Amygdala (tissue), 56 donors: ENCODE measurements around the gene BCL11A.

Source experiments
- DNase-seq, 56 donors: peaks; one replicate each; lab custom pipeline; 2025; lab: John Stamatoyannopoulos, UW

Gene BCL11A

DNA sequence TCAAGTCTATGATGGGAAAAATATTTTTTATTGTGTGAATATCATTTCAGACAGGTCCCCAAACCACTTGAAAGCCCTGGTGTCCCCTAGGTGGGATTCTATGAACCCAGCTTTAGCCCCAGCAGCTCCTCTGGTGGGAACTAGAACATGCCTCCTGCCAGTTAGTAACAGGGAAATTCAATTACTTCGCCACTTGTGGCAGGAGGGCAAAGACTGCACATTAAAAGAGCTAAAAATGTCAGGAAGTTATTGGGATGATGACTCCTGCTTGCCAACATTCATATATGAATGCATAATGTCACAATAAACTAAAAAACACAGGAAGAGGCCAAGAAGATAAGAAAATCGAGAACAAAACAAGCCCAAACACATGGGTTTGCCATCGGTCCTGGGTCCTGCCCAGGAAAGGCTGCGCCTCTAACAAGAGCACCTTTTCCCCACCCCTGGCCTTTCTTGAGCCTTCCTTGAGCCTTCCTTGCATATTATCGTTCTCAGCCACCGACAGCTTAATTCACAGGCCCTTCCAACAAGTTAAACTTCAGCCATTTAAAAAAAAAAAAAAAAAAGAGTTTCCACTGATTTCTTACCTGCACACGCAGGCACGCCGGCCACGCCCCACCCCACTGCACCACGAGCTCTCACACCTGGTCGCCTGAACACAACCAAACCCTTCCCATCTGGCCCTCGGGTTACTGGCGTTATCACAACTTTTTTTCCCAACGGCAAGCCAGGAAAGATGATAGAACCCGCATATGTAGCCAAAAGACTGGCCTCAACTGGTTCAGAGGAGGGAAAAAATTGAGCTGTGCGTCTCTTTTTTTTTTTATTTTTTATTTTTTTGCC lies 23.4 kb downstream of the BCL11A start:
- DNase-seq = no peak

DNA sequence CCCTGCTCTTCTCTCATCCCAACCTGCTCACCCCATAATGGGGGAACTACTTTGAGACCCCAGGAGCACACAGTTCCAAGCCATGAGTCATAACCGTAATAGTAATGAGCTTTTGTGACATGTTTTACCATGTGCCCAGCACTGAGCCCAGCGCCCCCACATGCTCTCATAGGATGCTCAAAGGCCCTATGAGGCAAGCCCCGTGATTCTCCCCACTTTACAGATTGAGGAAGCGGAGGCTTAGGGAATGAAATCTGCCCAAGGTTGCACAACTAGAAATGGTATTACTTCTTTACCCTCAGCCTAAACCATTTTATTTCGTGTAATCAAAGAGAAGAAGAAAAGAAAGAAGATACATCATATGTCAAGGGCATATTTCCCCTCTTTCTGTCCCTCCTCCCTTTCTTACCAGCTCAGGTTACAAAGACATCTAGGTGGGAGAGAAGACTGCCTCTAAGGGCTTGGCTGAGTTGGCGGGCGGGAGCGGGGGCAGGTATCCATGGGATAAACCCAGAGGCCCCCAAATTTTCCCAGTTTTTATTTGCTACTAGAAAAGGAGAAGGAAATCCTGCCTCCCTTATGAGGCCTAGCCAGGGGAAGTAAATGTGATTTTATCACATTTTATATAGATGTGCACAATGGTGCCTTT lies 24.2 kb downstream of the BCL11A start:
- DNase-seq = no peak

GRCh38 chr2:60528281-60529020 lies 25.0 kb downstream of the BCL11A start:
- no peak for DNase-seq

DNA sequence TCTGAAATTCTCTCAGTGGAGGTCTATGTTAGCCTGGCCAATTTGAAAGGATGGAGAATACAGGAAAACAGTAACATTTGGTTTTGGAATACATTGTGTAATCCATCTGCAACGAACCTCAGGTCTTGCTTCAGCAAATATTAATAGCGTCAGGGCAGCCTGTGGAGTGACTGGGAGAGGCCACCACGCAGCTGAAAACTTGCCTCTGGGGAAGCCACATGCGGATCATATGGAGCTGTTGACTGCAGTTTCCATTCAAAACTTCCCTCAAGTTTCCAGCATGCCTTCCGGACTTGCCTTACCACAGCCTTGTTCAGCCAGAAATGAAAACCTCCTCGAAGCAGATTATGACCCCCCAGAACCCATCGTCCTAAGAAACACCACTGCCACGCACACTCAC lies 25.7 kb downstream of the BCL11A start:
- DNase-seq = no peak

DNA sequence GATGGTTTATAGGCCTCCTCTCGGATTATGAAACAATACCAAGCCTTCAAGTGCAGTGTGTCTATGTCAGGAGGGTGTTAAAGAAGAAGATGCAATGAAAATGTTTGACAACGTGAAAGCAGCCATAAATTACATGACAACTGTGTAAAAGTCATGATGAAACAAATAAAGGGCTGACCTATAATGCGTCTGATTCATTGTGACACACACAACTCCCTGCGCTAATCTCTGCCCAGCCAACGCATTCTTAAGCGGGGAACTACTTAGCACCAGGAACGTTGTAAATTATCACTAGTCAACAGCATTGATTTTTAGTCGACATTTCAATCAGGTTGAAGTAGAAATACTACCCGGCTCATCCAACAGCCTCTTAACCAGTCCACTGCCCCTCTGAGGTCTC lies 26.8 kb downstream of the BCL11A start:
- no peak for DNase-seq

DNA sequence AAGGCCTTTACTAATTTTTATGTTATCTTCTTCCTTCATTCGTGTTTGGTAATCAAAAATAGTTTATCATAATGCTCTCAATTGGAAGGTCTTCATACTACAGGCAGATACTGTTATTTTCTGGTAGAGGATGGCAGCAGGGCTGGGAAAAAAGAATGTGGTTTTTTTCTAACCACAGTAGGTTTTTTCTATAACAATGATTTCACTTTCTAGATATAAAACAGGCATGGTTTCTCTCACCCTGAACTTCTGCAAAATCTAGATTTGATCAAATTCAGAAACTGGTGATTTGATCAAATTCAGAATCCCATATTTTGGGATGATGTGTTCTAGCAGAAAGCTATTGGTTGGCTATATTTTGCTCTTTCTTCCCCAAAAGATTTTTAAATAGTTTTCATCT lies 27.6 kb downstream of the BCL11A start:
- no peak for DNase-seq

- no peak for DNase-seq
These were observed 28.6 kb downstream of the BCL11A start for GRCh38 chr2:60524874-60525273.

DNA sequence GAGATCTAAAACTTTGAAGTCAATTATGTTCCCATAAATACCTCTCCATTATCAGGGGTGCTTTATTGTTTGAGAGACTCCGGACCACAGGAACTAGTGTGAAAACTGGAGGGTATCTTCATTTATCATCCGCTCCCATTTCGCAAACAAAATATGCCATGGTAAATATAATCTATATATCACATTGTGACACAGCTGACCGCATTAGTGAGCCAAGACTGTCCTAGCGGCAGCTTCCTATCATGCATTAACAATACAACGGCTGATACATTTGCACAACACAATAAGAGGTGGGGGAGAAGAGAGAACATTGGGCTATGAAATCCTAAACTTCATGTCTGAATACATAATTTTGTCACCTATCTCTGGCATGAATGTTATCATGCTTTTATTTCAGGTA lies 29.5 kb downstream of the BCL11A start:
- DNase-seq = no peak

DNA sequence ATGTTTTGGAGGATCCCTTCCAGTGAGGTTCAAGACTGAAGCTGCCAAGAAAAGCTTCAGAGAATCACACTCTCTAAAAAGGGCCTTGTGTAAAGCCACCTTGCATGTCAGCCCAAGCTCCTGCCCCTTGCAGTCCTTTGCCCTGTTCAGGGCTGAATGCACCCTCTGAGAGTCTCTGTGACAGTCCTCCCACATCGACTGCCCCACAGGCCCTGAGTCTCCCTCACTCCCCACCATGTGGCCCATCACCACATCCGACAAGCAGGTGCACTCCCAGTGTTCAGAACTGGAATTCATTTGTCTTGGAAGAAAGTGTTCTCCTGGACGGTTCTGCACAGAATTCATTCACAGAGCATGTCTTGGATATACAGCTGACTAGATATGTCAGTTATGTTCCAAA lies 31.0 kb downstream of the BCL11A start:
- DNase-seq = no peak

DNA sequence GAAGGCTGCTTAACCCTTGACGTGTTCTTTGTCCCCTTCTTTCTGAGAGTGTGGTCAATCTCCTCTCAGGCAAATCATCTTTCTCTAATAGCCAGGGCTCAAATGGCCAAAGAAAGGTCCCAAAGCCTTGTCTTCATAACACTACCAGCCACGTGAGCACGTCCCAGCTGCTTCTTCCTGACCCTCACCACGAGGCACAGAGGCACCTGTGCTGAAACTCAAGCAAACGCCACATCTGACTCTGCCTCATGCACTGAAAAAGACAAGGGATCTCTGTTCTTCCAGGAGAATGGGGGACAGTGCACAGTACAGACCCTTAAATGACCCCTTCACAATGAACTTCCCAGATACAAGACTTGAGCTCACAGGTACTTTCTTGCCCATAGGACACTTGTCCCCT lies 31.8 kb downstream of the BCL11A start:
- DNase-seq = no peak

DNA sequence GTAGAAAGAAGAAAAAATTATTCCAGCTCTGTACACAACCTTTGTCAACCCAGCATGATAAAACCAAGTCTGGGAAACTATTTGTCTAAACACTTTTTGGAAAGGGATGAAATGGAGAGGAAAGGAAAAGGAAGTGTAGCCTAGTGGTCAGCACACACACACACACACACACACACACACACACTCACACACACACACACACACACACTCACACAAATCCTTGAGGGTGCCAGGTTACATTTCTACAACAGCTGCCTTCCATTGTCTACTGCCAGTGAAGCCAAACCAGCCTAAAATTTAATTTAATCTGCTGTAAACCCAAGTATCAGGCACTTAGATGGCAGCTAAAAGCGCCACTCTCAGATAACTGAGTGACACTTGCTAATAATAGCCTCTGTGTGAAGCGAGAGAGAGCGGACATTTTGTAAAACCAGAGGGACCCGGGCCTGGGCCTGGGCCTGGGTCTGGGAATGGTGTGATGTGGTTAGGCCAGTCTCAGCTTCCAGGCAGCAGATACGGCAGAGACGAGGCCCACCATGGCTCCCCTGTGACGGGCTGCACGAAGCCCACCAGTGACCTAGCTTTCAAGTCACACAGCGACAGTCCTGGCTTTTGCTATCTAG lies 32.4 kb downstream of the BCL11A start:
- DNase-seq = no peak

GRCh38 chr2:60520151-60520876 lies 33.1 kb downstream of the BCL11A start:
- DNase-seq = no peak

- DNase-seq = no peak
These were observed 34.1 kb downstream of the BCL11A start for GRCh38 chr2:60519231-60519863.

- no peak for DNase-seq
These were observed 34.9 kb downstream of the BCL11A start for GRCh38 chr2:60518567-60518966.

DNA sequence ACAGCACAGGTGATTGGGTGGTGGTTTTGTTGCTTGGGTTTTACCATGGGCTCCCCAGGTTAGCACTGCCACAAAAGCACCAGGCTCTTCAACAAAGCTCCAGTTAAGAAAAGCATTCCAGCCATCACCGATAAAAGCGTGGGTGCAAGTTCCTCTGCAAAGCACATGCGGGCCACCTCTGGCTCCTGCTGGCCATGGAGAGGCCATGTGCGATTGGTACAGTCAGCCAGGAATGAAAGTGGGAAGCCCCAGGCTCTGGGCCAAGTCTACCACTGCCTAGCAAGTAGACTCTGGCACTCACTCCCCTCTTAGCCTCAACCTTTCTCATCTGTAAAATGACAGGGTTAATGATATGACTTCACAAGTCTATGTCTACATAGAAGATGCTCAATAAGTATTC lies 36.0 kb downstream of the BCL11A start:
- no peak for DNase-seq

DNA sequence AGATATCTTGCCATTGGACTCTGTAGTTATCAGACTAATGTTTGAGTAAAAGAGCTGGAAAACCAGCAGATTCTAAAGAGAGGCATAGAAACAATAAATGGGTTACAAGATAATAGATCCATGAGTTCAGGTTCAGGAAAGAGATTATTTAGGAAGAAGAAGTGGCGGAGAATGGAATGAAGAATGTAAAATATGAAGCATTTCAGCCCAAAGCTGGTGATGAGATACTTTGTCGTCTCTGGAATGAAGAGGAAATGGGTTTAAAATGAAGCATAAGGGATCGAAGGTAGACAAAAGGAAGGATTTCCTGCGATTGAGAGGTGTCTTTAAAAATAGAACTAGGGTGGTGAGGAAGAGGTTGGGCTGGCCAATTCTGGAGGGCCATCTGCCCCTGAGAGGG lies 36.6 kb downstream of the BCL11A start:
- no peak for DNase-seq

GRCh38 chr2:60516383-60516811 lies 37.1 kb downstream of the BCL11A start:
- no peak for DNase-seq

DNA sequence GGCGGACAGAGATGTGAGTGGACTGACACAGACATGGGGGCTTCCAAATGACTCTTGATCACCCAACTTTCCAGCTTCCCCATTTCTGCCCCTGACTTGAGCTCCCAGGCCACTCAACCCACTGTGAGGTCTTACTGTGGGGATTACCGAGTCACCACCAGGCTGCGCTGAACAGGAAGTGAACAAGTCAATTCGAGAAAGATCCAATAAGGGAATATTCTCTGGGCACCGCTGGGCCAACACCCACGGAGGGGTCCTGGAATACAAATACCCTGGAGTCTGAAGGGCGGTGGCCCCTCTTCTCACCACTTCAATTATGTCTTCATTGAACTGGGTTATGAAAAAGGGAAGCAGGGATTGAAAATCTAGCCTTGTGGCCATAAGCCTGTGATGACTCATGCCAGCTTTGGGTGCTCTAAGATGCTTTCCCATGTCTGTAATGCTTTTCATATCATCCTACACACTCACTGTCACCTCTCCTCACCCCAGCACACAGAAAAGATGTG lies 37.7 kb downstream of the BCL11A start:
- no peak for DNase-seq

- DNase-seq = no peak
These were observed 39.5 kb downstream of the BCL11A start for GRCh38 chr2:60513996-60514395.

- DNase-seq = no peak
These were observed 40.3 kb downstream of the BCL11A start for GRCh38 chr2:60513191-60513590.
